Measurements from ENCODE around the gene CYFIP2.
"Not testable (repeated sequence)": the region's sequence is repeated elsewhere in the genome, so short reads cannot be mapped to it uniquely, and the experiment has no call there.

The CYFIP2 gene

DNA sequence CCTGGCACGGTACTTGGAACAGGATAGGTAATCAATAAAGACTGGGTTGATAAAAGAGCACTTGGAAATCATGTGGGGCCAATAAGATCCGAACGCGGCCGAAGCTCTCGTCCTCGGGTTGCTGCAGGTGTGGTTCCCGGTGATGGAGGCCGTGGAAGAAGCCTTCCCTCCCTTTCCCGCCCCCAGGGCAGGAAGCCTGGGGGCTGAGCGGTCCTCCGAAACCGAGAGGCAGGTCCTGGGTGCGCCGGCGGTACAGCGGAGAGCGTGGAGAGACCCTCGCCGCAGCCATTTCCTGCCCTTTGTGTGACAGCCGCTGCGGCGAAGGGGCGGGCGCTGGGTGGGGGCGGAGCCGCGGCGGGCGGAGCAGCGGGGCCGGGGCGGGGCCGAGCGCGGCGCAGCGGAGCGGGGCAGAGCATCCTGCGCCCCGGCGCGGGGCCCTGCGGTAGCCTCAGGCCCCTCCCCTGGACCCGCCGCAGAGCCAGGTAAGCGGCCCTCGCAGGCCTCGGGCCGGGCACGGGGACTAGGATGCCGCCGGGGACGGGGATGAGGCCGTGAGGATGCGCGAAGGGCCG is at the start of gene CYFIP2:
Gene CYFIP2, plus strand, starts transcription at position 410 of the 572 bp plus-strand sequence. CDS start 19,239 bp downstream, outside the sequence.
- no peak for DNase-seq

DNA sequence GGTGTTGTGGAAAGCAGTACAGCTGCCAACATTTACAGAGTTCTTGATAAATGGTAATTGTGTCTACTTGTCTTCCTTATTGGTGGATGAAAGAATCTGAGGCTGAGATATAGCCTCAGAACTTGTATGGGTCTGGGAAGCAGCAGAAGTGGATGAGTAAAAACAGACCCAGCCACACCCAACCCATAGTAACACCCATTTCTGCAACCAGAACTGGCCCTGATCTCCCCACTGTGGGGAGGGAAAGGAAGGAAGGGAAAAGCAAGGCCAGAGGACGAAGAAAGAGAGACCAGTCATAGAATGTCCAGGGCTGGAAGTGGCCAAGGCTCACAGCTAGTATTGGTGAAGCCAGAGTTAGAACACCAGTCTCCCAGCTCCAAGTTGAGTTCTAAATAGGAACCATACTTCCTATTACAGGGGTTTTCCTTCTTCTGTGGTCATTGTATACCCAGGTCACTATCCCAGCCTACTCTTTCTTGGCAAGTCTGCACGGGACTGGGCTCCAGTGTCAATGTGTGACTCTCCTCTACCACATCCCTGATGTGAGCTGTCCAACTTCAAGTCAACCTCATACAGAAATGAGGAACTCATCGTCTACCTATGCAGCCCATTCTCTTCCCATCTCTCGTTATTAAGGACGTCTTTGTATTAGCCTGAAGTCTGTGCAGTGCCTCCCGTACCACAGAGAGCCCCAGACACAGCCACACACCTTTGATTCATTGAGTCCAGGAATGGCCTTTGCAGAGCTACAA is 49.4 kb upstream of the CYFIP2 start:
- DNase-seq: no peak

DNA sequence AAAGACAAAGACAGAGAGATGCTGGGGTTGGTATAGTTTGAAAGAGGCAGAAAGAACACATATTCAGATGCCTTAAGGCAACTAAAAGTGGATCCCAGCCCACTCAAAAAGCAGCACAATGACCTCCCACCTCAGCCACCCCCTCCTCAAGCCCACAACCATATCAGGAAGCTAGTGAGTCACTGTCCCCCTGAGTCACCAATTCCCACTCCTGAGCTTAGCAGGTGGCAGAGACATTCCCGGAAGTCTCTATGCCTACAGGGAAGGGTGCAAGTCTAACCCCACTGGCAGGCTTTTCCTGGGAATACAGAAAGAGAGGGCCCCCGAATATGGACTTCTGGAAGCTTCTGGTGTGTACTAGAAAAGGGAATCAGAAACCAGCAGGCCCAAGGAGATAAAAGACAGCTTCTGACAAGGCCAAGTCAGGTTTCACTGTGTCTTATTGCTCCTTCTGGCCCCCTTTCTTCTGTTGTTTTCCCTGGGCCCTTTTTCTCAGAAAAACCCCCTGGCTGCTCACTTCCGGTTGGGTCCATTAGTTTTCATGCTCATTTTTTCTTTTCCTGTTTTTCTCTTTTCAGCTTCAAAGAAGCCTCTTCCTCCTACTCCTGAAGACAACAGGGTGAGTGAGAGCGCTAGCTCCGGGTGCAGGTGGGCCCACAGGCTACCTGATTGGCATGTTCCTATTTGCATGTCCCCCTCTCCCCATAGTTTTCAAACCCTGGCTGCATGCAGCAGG is 48.5 kb upstream of the CYFIP2 start:
- no peak for DNase-seq

DNA sequence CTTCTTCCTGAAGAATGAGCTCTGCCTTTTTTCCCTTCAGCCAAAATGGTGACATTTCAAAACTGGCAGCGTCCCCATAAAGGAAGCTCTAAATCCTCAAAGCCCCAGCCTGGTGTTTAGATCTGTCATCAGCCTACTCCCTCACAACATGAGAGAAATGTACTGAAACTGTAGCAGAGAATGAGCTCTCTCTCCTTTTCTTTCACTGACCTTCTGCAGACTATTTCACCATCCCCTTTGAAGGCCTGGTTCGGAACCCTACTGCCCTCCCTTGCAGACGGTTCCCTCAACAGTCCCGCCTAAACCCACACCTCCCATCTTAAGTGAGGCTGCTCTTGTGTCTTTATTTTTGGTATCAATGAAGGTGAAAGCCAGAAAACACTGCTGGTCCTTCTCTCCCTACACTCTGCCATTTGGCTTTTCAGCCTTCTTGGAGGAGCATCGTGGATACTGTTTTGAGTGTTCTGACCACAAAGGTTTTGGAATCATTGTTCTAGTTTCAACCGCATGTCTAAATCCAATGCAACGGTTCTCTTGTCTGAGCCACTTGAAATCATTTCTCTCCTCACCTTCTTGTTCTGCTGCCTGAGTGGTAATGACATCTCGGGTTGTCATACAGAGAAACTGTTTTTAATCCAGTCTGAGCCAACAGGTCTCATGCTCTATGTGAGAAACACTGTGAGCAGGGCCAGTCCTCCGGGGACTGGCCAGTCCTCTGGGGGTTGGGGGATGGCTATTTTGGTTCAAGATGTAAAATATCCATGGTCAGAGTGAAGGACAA is 46.2 kb upstream of the CYFIP2 start:
- DNase-seq: no peak

DNA sequence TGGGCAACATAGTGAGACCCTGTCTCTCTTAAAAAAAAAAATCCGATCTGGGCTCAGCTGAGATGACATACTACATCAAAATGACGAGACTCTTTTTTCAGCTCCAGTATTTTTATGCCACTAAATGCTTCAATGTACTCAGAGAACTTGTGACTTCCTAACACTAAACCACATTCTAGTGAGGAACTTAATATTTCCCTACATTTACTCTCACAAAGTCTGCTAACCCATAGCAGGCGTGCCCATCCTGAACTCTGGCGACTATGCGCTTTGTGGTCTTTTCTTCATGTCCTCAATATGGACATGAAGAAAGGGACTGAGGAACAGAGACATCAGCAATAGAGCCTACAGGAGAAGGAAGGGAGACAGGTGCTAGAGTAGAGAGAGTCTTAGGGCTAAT is 44.0 kb upstream of the CYFIP2 start:
- no peak for DNase-seq

DNA sequence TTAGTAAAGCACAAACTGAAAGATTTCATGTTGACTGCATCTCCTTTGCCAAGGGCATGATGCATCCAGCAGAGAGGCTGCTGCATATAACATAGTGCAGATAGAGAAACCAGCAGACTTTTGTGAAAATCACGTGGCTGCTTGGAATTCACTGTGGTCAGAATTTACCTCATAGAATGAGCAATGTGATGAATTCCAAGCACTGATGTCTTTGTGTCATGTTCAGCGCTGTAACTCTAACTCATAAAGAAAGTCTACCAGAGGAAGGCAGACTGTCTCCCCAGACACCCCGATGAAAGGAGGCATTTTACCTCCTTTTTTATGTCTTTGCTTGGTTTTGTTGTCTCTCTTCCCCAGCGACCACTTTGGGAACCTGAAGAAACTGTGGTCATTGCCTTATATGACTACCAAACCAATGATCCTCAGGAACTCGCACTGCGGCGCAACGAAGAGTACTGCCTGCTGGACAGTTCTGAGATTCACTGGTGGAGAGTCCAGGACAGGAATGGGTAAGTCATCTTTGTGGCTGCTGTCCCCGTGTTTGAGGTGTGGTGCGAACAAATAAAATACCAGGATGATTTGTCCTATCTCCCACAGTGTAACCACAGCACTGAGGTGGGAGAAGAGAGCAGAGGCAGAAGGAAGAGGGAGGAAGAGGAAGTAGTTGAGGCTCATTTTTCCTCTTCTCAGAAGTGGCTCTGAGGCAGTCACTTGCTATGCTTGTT is 43.3 kb upstream of the CYFIP2 start:
- DNase-seq: no peak

DNA sequence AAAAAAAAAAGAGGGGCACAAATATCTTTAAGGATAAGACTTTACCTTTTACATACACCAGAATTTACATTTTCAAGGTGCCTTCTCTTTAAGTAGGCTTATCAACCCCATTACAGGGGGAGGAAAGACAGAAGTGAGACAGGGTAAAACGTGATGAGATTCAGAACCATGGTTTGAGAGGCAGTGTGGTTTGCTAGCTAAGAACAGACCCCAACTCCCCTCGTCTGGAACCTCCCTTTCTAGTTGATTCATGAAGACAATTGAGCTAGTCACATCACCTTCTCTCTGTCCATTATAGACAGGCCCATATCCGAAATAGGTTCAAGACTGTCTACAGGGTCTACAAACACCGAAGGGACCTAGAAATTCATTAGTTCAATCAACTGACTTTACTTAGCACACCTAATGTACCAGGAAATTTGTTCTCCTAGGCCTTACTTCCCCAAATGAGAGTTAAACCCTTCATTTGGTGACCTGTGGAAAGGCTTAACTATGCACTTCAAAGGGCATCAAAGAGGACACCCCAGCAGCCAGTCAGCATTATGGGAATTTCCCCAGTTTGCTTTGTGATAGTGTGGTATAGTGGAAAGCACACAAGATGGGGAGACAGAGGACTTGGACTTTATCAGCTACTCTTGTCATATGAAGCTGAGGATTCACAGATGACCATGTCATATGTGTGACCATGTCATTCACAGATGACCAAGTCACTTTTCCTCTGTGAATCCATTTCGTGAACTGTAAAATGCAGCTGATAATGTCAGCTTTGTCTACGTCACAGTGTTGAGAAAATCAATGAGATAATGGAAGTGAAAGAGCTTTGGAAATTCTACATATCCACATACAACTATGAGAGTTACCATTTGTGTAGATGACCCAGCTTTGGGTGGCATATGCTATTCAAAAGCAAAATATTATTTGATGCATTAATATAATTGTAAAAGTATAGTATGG is 40.2 kb upstream of the CYFIP2 start:
- no peak for DNase-seq

DNA sequence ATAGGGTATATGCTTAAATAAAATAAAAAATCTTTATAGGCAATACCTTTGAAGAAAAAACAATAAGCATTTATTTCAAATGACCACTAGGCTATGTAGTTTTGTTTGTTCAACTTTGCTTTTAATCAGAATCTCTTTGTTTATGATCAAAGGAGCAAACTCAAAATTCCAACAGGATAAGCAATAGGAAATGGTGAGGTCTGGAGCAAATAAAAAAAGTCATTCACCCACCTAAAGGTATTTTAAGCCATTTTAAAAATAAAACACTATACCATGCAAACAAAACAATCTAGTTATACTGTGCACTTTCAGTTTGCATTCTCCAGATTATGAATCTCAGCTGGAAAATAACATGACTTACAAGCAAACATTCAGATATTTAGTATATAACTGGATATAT is 35.3 kb upstream of the CYFIP2 start:
- no peak for DNase-seq

DNA sequence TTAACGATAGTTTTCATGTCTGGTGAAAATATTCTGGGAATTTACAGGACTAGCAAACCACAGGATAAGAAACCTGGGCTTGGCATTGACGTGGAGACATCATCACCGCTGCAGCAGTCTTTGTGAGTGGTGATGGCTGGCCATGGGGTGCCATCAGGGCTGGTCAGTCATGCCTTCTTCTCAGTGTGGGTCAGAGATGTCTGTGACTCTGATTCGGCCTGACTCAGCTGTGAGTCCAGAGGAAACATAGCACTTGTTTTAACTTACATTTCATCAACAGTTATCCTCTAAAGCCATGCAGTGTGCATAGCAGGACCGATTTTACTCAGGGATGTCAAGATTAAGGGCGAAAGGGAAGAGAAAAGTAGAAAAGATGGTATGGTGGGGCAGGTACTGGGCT is 33.2 kb upstream of the CYFIP2 start:
- DNase-seq: no peak

DNA sequence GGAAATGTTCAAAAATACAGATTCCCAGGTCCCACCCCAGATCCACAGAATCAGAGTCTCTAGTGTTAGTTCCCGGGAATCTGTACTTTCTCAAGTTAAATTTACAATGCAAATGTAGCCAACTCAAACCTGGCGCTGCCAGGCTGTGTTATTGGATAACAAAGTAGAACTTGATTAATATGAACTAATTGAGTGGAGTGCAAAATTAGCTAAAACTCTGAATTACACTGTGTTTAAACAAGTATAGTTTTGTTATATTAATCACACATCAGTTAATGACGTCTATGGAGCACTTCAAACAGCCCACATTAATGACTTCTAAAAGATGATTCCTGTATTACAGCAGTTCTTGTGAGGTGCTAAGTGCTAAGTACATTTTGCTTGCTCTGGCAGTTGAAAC is 32.4 kb upstream of the CYFIP2 start:
- no peak for DNase-seq

DNA sequence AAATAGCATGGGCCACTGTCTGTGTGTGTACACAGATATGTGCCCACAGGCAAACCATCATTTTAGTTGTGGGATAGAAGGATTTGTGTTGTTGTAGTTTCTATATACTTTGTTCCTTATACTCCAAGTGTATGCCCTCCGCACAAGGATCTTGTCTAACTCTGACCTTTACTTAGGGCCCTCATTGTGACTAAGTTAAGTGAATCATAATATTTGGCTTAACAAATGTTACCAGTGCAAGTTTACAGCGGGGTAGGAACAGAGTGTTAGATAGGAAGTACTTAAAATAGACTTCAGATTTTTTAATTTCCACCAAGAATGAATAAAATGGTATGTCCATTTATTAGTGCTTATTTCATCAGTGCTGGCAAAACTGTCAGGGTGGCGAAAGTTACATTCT is 29.5 kb upstream of the CYFIP2 start:
- no peak for DNase-seq

DNA sequence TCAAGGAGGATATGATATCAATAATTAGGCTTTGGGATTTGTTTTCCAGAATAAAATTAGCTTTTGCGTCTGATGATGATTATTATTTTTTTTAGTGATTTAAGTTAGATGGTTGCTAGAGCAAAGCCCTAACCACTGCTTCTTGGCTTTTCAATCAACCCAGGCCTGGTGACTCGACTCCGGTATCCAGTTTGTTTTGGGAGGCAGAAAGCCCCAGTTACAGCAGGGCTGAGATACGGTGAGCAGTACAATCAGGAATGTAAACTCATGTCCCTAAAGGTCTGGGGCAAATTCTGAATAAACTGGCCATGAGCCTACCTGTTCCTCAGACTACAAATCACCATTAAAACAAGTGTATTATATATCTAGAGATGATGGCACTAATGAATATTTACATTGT is 24.4 kb upstream of the CYFIP2 start:
- DNase-seq: no peak

DNA sequence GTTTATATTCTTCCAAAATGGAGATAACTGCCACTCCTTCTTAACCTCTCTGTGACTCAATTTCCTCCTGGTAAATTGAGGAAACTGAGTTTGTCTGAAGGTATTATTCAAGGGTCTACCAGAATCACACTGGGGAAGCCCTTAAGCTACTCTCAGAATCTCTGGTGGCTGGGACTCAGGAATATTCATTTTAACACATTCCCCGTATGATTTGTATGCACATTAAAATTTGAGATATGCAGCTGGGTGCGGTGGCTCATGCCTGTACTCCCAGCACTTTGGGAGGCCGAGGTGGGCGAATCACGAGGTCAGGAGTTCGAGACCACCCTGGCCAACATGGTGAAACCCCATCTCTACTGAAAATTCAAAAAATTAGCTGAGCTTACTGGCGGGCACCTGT is 21.2 kb upstream of the CYFIP2 start:
- DNase-seq: not testable (repeated sequence)

DNA sequence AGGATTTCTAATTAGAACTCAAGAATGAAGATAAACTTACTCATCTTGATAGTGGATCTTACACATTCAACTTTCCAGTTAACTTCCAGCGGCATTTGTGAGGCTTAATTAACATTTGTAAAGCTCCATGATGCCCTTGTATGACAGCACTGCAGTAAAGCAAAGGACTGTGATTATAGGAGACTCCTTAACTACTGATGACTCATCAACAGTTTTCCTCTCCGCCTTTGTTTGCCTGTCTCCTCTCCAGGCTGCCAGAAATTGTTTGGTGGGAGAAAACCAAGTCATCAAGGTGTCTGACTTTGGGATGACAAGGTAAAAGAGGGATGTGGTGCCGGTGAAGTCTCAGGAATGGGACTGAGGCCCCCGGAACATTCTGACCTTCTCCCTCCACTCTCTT is 20.4 kb upstream of the CYFIP2 start:
- DNase-seq: no peak

DNA sequence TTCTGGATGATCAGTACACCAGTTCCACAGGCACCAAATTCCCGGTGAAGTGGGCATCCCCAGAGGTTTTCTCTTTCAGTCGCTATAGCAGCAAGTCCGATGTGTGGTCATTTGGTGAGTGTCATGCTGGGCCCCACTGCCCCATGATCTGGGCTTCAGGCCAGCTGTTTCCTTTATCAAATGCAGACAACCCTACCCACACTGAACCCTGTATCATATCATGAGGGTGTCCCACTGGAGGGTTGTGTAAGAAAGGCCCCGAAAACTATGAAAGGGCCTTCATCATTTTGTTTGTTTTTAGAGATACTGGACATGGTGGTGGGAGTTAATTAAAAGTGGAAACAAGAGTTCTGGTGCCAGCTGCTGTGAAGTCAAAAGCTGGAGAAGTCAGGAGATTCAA is 20.0 kb upstream of the CYFIP2 start:
- DNase-seq: no peak

DNA sequence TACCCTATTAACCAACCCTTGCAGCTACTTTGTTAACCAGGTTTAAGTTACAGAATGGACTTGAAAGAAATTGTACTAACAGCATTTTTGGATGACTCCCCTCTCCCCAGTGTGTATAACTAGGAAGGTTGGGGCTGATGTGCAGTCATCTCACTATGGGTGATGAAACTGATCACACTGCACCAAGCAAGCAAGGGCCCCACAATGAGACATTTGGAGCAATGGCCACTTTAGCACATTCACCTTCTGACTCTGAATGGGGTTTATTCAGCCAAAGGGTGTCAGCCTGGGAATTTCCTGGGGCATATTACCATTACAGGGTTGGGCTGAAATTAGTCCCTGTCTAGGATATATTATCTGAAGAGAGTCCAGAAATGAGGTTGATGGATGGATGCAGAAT is 18.7 kb upstream of the CYFIP2 start:
- no peak for DNase-seq

DNA sequence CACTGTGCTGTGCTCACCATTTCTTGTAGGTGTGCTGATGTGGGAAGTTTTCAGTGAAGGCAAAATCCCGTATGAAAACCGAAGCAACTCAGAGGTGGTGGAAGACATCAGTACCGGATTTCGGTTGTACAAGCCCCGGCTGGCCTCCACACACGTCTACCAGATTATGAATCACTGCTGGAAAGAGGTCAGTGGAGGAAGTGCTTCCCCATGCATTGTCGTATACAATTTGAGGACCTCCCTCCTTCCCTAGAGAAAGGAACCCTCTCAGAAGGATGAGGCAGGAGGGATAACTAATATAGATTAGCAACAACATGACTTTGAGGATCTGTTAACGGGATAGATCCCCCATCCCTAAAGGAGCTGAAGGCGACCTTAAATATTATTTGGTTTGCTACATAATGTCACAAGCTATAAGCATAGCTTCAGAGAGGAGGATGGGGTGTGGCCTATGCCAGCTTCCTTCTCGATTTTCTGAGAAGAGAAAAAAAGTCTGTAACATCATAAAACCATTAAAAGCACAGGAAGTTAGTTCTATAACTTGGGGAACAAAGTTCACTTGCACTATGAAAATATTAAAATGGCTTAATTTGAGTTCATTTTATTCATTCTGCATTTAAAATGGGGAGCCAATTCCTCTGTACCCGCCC is 17.0 kb upstream of the CYFIP2 start:
- no peak for DNase-seq

DNA sequence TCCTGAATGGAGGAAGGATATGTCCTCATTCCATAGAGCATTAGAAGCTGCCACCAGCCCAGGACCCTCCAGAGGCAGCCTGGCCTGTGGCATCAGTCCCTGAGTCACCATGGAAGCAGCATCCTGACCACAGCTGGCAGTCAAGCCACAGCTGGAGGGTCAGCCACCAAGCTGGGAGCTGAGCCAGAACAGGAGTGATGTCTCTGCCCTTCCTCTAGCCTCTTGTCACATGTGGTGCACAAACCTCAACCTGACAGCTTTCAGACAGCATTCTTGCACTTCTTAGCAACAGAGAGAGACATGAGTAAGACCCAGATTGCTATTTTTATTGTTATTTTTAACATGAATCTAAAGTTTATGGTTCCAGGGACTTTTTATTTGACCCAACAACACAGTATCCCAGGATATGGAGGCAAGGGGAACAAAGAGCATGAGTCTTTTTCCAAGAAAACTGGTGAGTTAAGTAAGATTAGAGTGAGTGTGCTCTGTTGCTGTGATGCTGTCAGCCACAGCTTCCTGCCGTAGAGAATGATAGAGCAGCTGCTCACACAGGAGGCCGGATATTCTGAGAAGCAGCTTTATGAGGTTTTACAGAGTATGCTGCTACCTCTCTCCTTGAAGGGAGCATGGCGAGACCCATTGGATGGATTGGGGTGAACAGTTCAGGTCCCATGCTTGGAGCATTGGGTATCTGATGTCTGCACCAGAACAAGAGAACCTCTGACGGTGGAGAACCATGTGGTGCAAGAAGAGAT is 13.0 kb upstream of the CYFIP2 start:
- DNase-seq: no peak

DNA sequence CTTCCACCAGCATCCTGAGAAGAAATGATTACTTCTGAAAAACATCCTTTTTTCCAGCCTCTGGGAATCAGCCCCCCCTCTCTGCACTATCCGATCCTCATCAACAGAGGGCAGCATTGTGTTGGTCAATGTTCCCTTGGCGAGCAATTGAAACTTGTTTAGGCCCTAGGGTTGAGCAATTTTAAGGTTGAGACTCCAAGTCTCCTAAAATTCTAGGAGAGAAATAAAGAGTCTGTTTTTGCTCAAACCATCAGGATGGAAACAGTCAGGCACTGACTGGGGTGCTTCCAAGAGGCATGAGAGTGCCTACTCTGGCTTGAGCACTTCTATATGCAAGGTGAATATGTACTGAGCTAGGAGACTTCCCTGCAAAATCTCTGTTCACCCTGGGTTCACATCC is 12.4 kb upstream of the CYFIP2 start:
- DNase-seq: no peak

DNA sequence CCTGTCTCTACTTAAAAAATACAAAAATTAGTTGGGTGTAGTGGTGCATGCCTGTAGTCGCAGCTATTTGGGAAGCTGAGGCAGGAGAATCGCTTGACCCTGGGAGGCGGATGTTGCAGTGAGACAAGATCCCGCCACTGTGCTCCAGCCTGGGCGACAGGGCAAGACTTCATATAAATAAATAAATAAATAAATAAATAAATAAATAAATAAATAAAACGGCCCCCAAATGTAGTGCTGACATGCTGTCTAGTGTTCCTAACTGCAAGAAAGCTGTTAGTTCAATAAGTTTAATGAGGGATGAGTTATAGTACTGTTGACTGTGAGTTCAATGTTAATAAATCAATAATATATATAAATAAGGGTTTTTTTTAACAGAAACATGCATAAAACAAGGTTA is 7.5 kb upstream of the CYFIP2 start:
- DNase-seq: no peak

Measured in DMS 273 treated with DMSO at 0.1 percent for 48 hours (cell line).